Right cardiac atrium (tissue), 5 donors: ENCODE results near the gene RASSF3. TPM values are rescaled to one million over a fixed set of nuclear protein-coding genes. Genes with fewer than 3 reads are reported as not detected.

ENCODE experiments used
- ATAC-seq, 2 donors: fragments of 200-7000 bp; cut with Tn5 transposase; one replicate each; pipeline versions ENCODE4 v1.8.0 to v1.9.1; 2020; ENCODE audit warnings: moderate library complexity in 2 of 2, mild to moderate bottlenecking in 1 of 2
- DNase-seq, 3 donors: peaks; one replicate each; pipeline ENCODE4 v3.0.0-alpha.2; 2020
- H3K27ac ChIP-seq: one replicate; pipeline ENCODE4 v1.5.1; 2013; ENCODE audit warnings: mild to moderate bottlenecking, low read length, control low read depth, moderate library complexity
- H3K27me3 ChIP-seq: one replicate; pipeline ENCODE4 v1.6.1; 2013; ENCODE audit not compliant: control insufficient read depth, insufficient read depth
- H3K4me1 ChIP-seq: one replicate; pipeline ENCODE4 v1.6.1; 2013; ENCODE audit warnings: low read length; ENCODE audit not compliant: control insufficient read depth, insufficient read depth
- H3K4me3 ChIP-seq: one replicate; pipeline ENCODE4 v1.5.1; 2013; ENCODE audit warnings: low read length, control low read depth
- H3K9me3 ChIP-seq: one replicate; pipeline ENCODE4 v1.6.1; 2013; ENCODE audit warnings: low read length; ENCODE audit not compliant: control insufficient read depth
- WGBS: extraction: QIAGEN DNeasy Blood & Tissue Kit; methylation state at CpG from one replicate; pipeline ENCODE4 v1.1.7; 2013; 5-methylcytosine and 5-hydroxymethylcytosine counted together
- intact Hi-C, 4 donors: fragments of 100-400 bp; cut with DNase I; formaldehyde crosslinking; loops; one replicate each; pipeline versions ENCODE4 v1.11.0 to v1.14.0; 2022 to 2023
- polyA plus RNA-seq: library from polyadenylated mRNA; stranded (reverse); fragments of 200-250 nt; gene quantifications from one replicate; pipeline ENCODE4 v1.2.3, GENCODE V29; 2013
- total RNA-seq, 4 donors: library from RNA; stranded (reverse); fragmentation: NEBNext Ultra II Directional; extraction: Animal tissue kit (Norgen Biotek cat#: 25700); gene quantifications; one replicate each; pipeline ENCODE4 v1.2.1, GENCODE V29; 2021
- donor health status: healthy with polysubstance abuse.
- donor health status: DM: no; HTN: yes; CAD: no.
- donor health status: DM: no; HTN: no; CAD: no.
- donor health status: DM: no; HTN: yes; CAD: no; lungs with severe emphysema.
- donor health status: DM: yes; HTN: yes; CAD: no.

RASSF3 gene
- total and polyA plus RNA-seq, 5 donors = 44.6 to 154 (median 118) TPM

- DNase-seq (no peak), ATAC-seq (peak in 1 of 2 donors; percentile 32)
- no peak overlapping the region for H3K27ac ChIP-seq
- intact Hi-C loops = loop anchor here (2.0 to 5.0 kb wide), 4 partner anchors 82 to 147 kb away; partner anchors contain the start of gene RASSF3 (in 2 of the 4)
- H3K9me3 ChIP-seq = no peaks in the 10 kb centered on the region
- 72% methylated on average over 18 of the region's 18 CpGs for WGBS
- no peaks in the 10 kb centered on the region for H3K27me3 ChIP-seq
- H3K4me3 ChIP-seq = no peak overlapping the region
- no peaks in the 10 kb centered on the region for H3K4me1 ChIP-seq
Measured at GRCh38 chr12:64694130-64695040, 84.1 kb downstream of the RASSF3 start.

GRCh38 chr12:64695550-64695949 lies 85.3 kb downstream of the RASSF3 start:
- Histone ChIP-seq H3K27ac (no peak overlapping the region), H3K9me3 (no peaks in the 10 kb centered on the region), H3K4me3 (no peak overlapping the region), H3K4me1 (no peaks in the 10 kb centered on the region), H3K27me3 (no peaks in the 10 kb centered on the region)
- no peak for DNase-seq
- intact Hi-C loops = loop anchor here (2.0 to 5.0 kb wide), 4 partner anchors 83 to 148 kb away; partner anchors contain the start of gene RASSF3 (in 2 of the 4)
- 80% methylated on average over 5 of the region's 5 CpGs for WGBS
- no peak for ATAC-seq

- no peak for DNase-seq
- WGBS = 23% methylated on average over 1 of the region's 1 CpG
- Histone ChIP-seq H3K9me3 (no peaks in the 10 kb centered on the region), H3K27ac (no peak overlapping the region), H3K4me3 (no peak overlapping the region), H3K4me1 (no peaks in the 10 kb centered on the region), H3K27me3 (no peaks in the 10 kb centered on the region)
- intact Hi-C loops = loop anchor here (5.0 kb wide), 3 partner anchors 84 to 149 kb away; partner anchors contain the start of gene RASSF3 (in 2 of the 4)
- ATAC-seq = no peak
Measured at GRCh38 chr12:64696080-64696741, 85.9 kb downstream of the RASSF3 start.

- intact Hi-C loops = loop anchor here (2.0 to 5.0 kb wide), 4 partner anchors 87 to 152 kb away; partner anchors contain the start of gene RASSF3 (in 2 of the 4)
- 87% methylated on average over 12 of the region's 12 CpGs for WGBS
- DNase-seq (peak in 2 of 3 donors; percentile 26 to 60), ATAC-seq (peak in 1 of 2 donors; percentile 9)
- no peaks in the 10 kb centered on the region for H3K9me3 ChIP-seq
- no peak overlapping the region for H3K27ac ChIP-seq
- H3K27me3 ChIP-seq = no peaks in the 10 kb centered on the region
- H3K4me3 ChIP-seq = no peak overlapping the region
- no peaks in the 10 kb centered on the region for H3K4me1 ChIP-seq
Measured at GRCh38 chr12:64699504-64700115, 89.3 kb downstream of the RASSF3 start.

GRCh38 chr12:64700532-64700931 lies 90.2 kb downstream of the RASSF3 start:
- DNase-seq = no peak
- H3K9me3 ChIP-seq = no peaks in the 10 kb centered on the region
- H3K27me3 ChIP-seq = no peaks in the 10 kb centered on the region
- H3K4me1 ChIP-seq = no peaks in the 10 kb centered on the region
- 90% methylated on average over 1 of the region's 1 CpG for WGBS
- no peak for ATAC-seq
- no peak overlapping the region for H3K27ac ChIP-seq
- intact Hi-C loops = no loop called here
- no peak overlapping the region for H3K4me3 ChIP-seq

- intact Hi-C loops = no loop called here
- H3K27ac ChIP-seq = no peak overlapping the region
- H3K9me3 ChIP-seq = no peaks in the 10 kb centered on the region
- WGBS = 30% methylated on average over 5 of the region's 5 CpGs
- no peaks in the 10 kb centered on the region for H3K27me3 ChIP-seq
- no peak for DNase-seq
- peaks cover 1% of the 10 kb centered on the region for H3K4me1 ChIP-seq
- ATAC-seq = no peak
- H3K4me3 ChIP-seq = no peak overlapping the region
Measured at GRCh38 chr12:64701283-64701682, 91.0 kb downstream of the RASSF3 start.

- Histone ChIP-seq H3K4me3 (no peak overlapping the region), H3K27me3 (no peaks in the 10 kb centered on the region), H3K27ac (no peak overlapping the region), H3K4me1 (peaks cover 7% of the 10 kb centered on the region), H3K9me3 (no peaks in the 10 kb centered on the region)
- intact Hi-C loops = no loop called here
- DNase-seq = no peak
- peak in 1 of 2 donors; percentile 48 for ATAC-seq
- 16% methylated on average over 3 of the region's 3 CpGs for WGBS
Measured at GRCh38 chr12:64706306-64706705, 96.0 kb downstream of the RASSF3 start.

- H3K4me1 ChIP-seq = peaks cover 7% of the 10 kb centered on the region
- DNase-seq = no peak
- H3K27me3 ChIP-seq = no peaks in the 10 kb centered on the region
- no peak overlapping the region for H3K4me3 ChIP-seq
- H3K9me3 ChIP-seq = no peaks in the 10 kb centered on the region
- no peak for ATAC-seq
- H3K27ac ChIP-seq = no peak overlapping the region
- WGBS = 66% methylated on average over 5 of the region's 5 CpGs
- intact Hi-C loops = no loop called here
Measured at GRCh38 chr12:64706857-64707256, 96.6 kb downstream of the RASSF3 start.

GRCh38 chr12:64707362-64707761 lies 97.1 kb downstream of the RASSF3 start:
- intact Hi-C loops = no loop called here
- H3K4me3 ChIP-seq = no peak overlapping the region

GRCh38 chr12:64707926-64708325 lies 97.6 kb downstream of the RASSF3 start:
- WGBS = 94% methylated on average over 2 of the region's 2 CpGs
- no peak for ATAC-seq
- no peak overlapping the region for H3K4me3 ChIP-seq

More at GRCh38 chr12:64707362-64707761, 97.1 kb downstream of the RASSF3 start:
- Histone ChIP-seq H3K9me3 (no peaks in the 10 kb centered on the region), H3K4me1 (peaks cover 7% of the 10 kb centered on the region), H3K27me3 (no peaks in the 10 kb centered on the region), H3K27ac (no peak overlapping the region)
- ATAC-seq (no peak), DNase-seq (no peak)
- 82% methylated on average over 4 of the region's 4 CpGs for WGBS

More at GRCh38 chr12:64707926-64708325, 97.6 kb downstream of the RASSF3 start:
- Histone ChIP-seq H3K27me3 (no peaks in the 10 kb centered on the region), H3K27ac (no peak overlapping the region), H3K9me3 (no peaks in the 10 kb centered on the region), H3K4me1 (peaks cover 7% of the 10 kb centered on the region)
- intact Hi-C loops = no loop called here
- DNase-seq = no peak
